Ascending aorta (tissue), 2 donors: ENCODE data around the gene RABGEF1. TPM values are rescaled to one million over a fixed set of nuclear protein-coding genes. Genes with fewer than 3 reads are reported as not detected.
"Not testable (repeated sequence)": the region's sequence is repeated elsewhere in the genome, so short reads cannot be mapped to it uniquely, and the experiment has no call there.

Experiments
- DNase-seq, 2 donors: peaks; one replicate each; pipeline ENCODE4 v3.0.0-alpha.2; 2019; ENCODE audit warnings: low spot score in 2 of 2
- H3K27ac ChIP-seq, 2 donors: fragments of 200-600 bp; sonication (generic); one replicate each; pipeline ENCODE4 v1.5.1; 2016 to 2017; ENCODE audit warnings: mild to moderate bottlenecking in 1 of 2
- H3K27me3 ChIP-seq: fragments of 200-600 bp; sonication (generic); one replicate; pipeline ENCODE4 v1.5.1; 2017
- H3K36me3 ChIP-seq, 2 donors: fragments of 200-600 bp; sonication (generic); one replicate each; pipeline ENCODE4 v1.5.1; 2016
- H3K4me1 ChIP-seq, 2 donors: fragments of 200-600 bp; sonication (generic); one replicate each; pipeline ENCODE4 v1.5.1; 2016 to 2017; ENCODE audit warnings: mild to moderate bottlenecking in 1 of 2
- H3K4me3 ChIP-seq, 2 donors: fragments of 200-600 bp; sonication (generic); one replicate each; pipeline ENCODE4 v1.5.1; 2016 to 2017; ENCODE audit warnings: mild to moderate bottlenecking in 1 of 2
- H3K9me3 ChIP-seq, 2 donors: fragments of 200-600 bp; sonication (generic); one replicate each; pipeline ENCODE4 v1.5.1; 2016
- CTCF ChIP-seq, 3 experiments: fragments of 200-600 bp in 2 of 3; fragments of 450-650 bp in 1 of 3; sonication (generic) in 2 of 3; IDR thresholded peaks; one replicate each; pipeline ENCODE4 v1.5.1; 2016 to 2019; ENCODE audit warnings: antibody characterized with exemption in 3 of 3, mild to moderate bottlenecking in 1 of 3, moderate library complexity in 1 of 3
- intact Hi-C: fragments of 100-400 bp; cut with DNase I; formaldehyde crosslinking; loops from one replicate; pipeline ENCODE4 v1.15.1; 2023
- total RNA-seq: library from RNA; depleted of rRNA; stranded (reverse); fragments of >200 nt; gene quantifications from one replicate; pipeline ENCODE4 v1.1.0, GENCODE V29; 2016

RABGEF1 gene
- total RNA-seq, 1 donor from 2014 or later = 31.6 TPM

GRCh38 chr7:66766041-66766440 lies 25.5 kb downstream of the RABGEF1 start:
- intact Hi-C loops = no loop called here
- no peaks in the 10 kb centered on the region for H3K9me3 ChIP-seq
- H3K36me3 ChIP-seq = no peaks in the 10 kb centered on the region
- DNase-seq = no peak
- no peak overlapping the region for H3K4me3 ChIP-seq
- TF ChIP-seq CTCF (IDR thresholded peaks at IDR 0.05) = no peak
- H3K27ac ChIP-seq = no peak overlapping the region
- H3K4me1 ChIP-seq = no peaks in the 10 kb centered on the region
- no peaks in the 10 kb centered on the region for H3K27me3 ChIP-seq

- intact Hi-C loops, H3K36me3 ChIP-seq, H3K4me3 ChIP-seq, DNase-seq, H3K27me3 ChIP-seq, H3K27ac ChIP-seq, H3K4me1 ChIP-seq, H3K9me3 ChIP-seq: not testable (repeated sequence)
Observed at GRCh38 chr7:66767486-66767885, 27.0 kb downstream of the RABGEF1 start.

GRCh38 chr7:66768865-66769832 lies 28.6 kb downstream of the RABGEF1 start:
- H3K4me1 ChIP-seq = no peaks in the 10 kb centered on the region
- no peak overlapping the region for H3K4me3 ChIP-seq
- H3K36me3 ChIP-seq = peaks cover under 1 to 8% of the 10 kb centered on the region in 2 donors
- DNase-seq = no peak
- H3K27me3 ChIP-seq = no peaks in the 10 kb centered on the region
- no peak overlapping the region for H3K27ac ChIP-seq
- H3K9me3 ChIP-seq = no peaks in the 10 kb centered on the region
- TF ChIP-seq CTCF (IDR thresholded peaks at IDR 0.05) = no peak
- intact Hi-C loops = no loop called here

GRCh38 chr7:66769833-66770512 lies 29.4 kb downstream of the RABGEF1 start:
- peaks cover 7 to 16% of the 10 kb centered on the region in 2 donors for H3K36me3 ChIP-seq
- no peak for TF ChIP-seq CTCF (IDR thresholded peaks at IDR 0.05)
- intact Hi-C loops = no loop called here
- DNase-seq = no peak
- H3K9me3 ChIP-seq = no peaks in the 10 kb centered on the region
- no peaks in the 10 kb centered on the region for H3K27me3 ChIP-seq
- no peak overlapping the region for H3K4me3 ChIP-seq
- H3K4me1 ChIP-seq = no peaks in the 10 kb centered on the region
- no peak overlapping the region for H3K27ac ChIP-seq

GRCh38 chr7:66771795-66772194 lies 31.3 kb downstream of the RABGEF1 start:
- Histone ChIP-seq H3K4me1 (no peaks in the 10 kb centered on the region), H3K4me3 (no peak overlapping the region), H3K27ac (no peak overlapping the region), H3K9me3 (no peaks in the 10 kb centered on the region), H3K36me3 (peaks cover 15 to 34% of the 10 kb centered on the region in 2 donors), H3K27me3 (no peaks in the 10 kb centered on the region)
- no peak for DNase-seq
- intact Hi-C loops = no loop called here
- TF ChIP-seq CTCF (IDR thresholded peaks at IDR 0.05) = no peak

- H3K27ac ChIP-seq, H3K4me3 ChIP-seq, intact Hi-C loops, H3K27me3 ChIP-seq, H3K9me3 ChIP-seq, DNase-seq, H3K4me1 ChIP-seq: not testable (repeated sequence)
- peaks cover 19 to 49% of the 10 kb centered on the region in 2 donors for H3K36me3 ChIP-seq
Observed at GRCh38 chr7:66773744-66774143, 33.2 kb downstream of the RABGEF1 start.

- peaks cover 30 to 62% of the 10 kb centered on the region in 2 donors for H3K36me3 ChIP-seq
- H3K27ac ChIP-seq, intact Hi-C loops, DNase-seq, H3K4me1 ChIP-seq, H3K9me3 ChIP-seq, H3K4me3 ChIP-seq, H3K27me3 ChIP-seq: not testable (repeated sequence)
Observed at GRCh38 chr7:66776383-66776782, 35.9 kb downstream of the RABGEF1 start.
